ENCODE data around the gene CPLX1.

CPLX1 gene

GRCh38 chr4:833156-833555, 7.2 kb upstream of the CPLX1 start:
- no peak overlapping the region for H3K9ac ChIP-seq (ENCODE audit: low read depth, low read length)
- H3K36me3 ChIP-seq (ENCODE audit: insufficient read depth, low read length): no peaks in the 10 kb centered on the region
- H3K4me1 ChIP-seq (ENCODE audit: insufficient read depth, low read length): no peaks in the 10 kb centered on the region; the same call in 1 of the 2 replicates
- H3K9me3 ChIP-seq (ENCODE audit: control insufficient read depth, insufficient read depth, low read length): peaks cover 3% of the 10 kb centered on the region; the same call in 1 of the 2 replicates

- Histone ChIP-seq H3K9ac (ENCODE audit: low read depth, low read length) (no peak overlapping the region), H3K4me1 (ENCODE audit: insufficient read depth, low read length) (no peaks in the 10 kb centered on the region; the same call in 1 of the 2 replicates), H3K9me3 (ENCODE audit: control insufficient read depth, insufficient read depth, low read length) (peaks cover under 1% of the 10 kb centered on the region; the same call in 1 of the 2 replicates), H3K36me3 (ENCODE audit: insufficient read depth, low read length) (no peaks in the 10 kb centered on the region)
Observed at GRCh38 chr4:832536-832935, 6.6 kb upstream of the CPLX1 start.

- Histone ChIP-seq H3K9ac (ENCODE audit: low read depth, low read length) (no peak overlapping the region), H3K36me3 (ENCODE audit: insufficient read depth, low read length) (no peaks in the 10 kb centered on the region), H3K9me3 (ENCODE audit: control insufficient read depth, insufficient read depth, low read length) (no peaks in the 10 kb centered on the region), H3K4me1 (ENCODE audit: insufficient read depth, low read length) (no peaks in the 10 kb centered on the region; the same call in 1 of the 2 replicates)
Observed at GRCh38 chr4:832108-832507, 6.2 kb upstream of the CPLX1 start.

GRCh38 chr4:831483-831805, 5.5 kb upstream of the CPLX1 start:
- H3K9ac ChIP-seq (ENCODE audit: low read depth, low read length): no peak overlapping the region

GRCh38 chr4:830601-831482, 4.9 kb upstream of the CPLX1 start:
- H3K4me1 ChIP-seq (ENCODE audit: insufficient read depth, low read length): no peaks in the 10 kb centered on the region; the same call in 1 of the 2 replicates
- H3K36me3 ChIP-seq (ENCODE audit: insufficient read depth, low read length): no peaks in the 10 kb centered on the region
- H3K9me3 ChIP-seq (ENCODE audit: control insufficient read depth, insufficient read depth, low read length): no peaks in the 10 kb centered on the region
- H3K9ac ChIP-seq (ENCODE audit: low read depth, low read length): no peak overlapping the region

More at GRCh38 chr4:831483-831805, 5.5 kb upstream of the CPLX1 start:
- H3K36me3 ChIP-seq (ENCODE audit: insufficient read depth, low read length): no peaks in the 10 kb centered on the region
- no peaks in the 10 kb centered on the region; the same call in 1 of the 2 replicates for H3K4me1 ChIP-seq (ENCODE audit: insufficient read depth, low read length)
- no peaks in the 10 kb centered on the region for H3K9me3 ChIP-seq (ENCODE audit: control insufficient read depth, insufficient read depth, low read length)

GRCh38 chr4:829761-830600, 4.1 kb upstream of the CPLX1 start:
- H3K9me3 ChIP-seq (ENCODE audit: control insufficient read depth, insufficient read depth, low read length): no peaks in the 10 kb centered on the region
- no peak overlapping the region for H3K9ac ChIP-seq (ENCODE audit: low read depth, low read length)
- no peaks in the 10 kb centered on the region; the same call in 1 of the 2 replicates for H3K4me1 ChIP-seq (ENCODE audit: insufficient read depth, low read length)
- no peaks in the 10 kb centered on the region for H3K36me3 ChIP-seq (ENCODE audit: insufficient read depth, low read length)

GRCh38 chr4:829291-829690, 3.4 kb upstream of the CPLX1 start:
- H3K4me1 ChIP-seq (ENCODE audit: insufficient read depth, low read length): no peaks in the 10 kb centered on the region; the same call in 1 of the 2 replicates

GRCh38 chr4:828641-829271, 2.8 kb upstream of the CPLX1 start:
- H3K9ac ChIP-seq (ENCODE audit: low read depth, low read length): no peak overlapping the region
- no peaks in the 10 kb centered on the region; the same call in 1 of the 2 replicates for H3K4me1 ChIP-seq (ENCODE audit: insufficient read depth, low read length)
- no peaks in the 10 kb centered on the region for H3K9me3 ChIP-seq (ENCODE audit: control insufficient read depth, insufficient read depth, low read length)
- H3K36me3 ChIP-seq (ENCODE audit: insufficient read depth, low read length): no peaks in the 10 kb centered on the region

More at GRCh38 chr4:829291-829690, 3.4 kb upstream of the CPLX1 start:
- no peak overlapping the region for H3K9ac ChIP-seq (ENCODE audit: low read depth, low read length)
- H3K36me3 ChIP-seq (ENCODE audit: insufficient read depth, low read length): no peaks in the 10 kb centered on the region
- no peaks in the 10 kb centered on the region for H3K9me3 ChIP-seq (ENCODE audit: control insufficient read depth, insufficient read depth, low read length)

GRCh38 chr4:827209-828081, 1.5 kb upstream of the CPLX1 start:
- Histone ChIP-seq H3K36me3 (ENCODE audit: insufficient read depth, low read length) (no peaks in the 10 kb centered on the region), H3K4me1 (ENCODE audit: insufficient read depth, low read length) (no peaks in the 10 kb centered on the region; the same call in 1 of the 2 replicates), H3K9me3 (ENCODE audit: control insufficient read depth, insufficient read depth, low read length) (no peaks in the 10 kb centered on the region), H3K9ac (ENCODE audit: low read depth, low read length) (no peak overlapping the region)

GRCh38 chr4:826508-827208, 729 bp upstream of the CPLX1 start:
- no peaks in the 10 kb centered on the region for H3K36me3 ChIP-seq (ENCODE audit: insufficient read depth, low read length)
- no peaks in the 10 kb centered on the region; the same call in 1 of the 2 replicates for H3K4me1 ChIP-seq (ENCODE audit: insufficient read depth, low read length)
- no peaks in the 10 kb centered on the region for H3K9me3 ChIP-seq (ENCODE audit: control insufficient read depth, insufficient read depth, low read length)
- peak overlapping the region; percentile 45; the same call in 1 of the 2 replicates for H3K9ac ChIP-seq (ENCODE audit: low read depth, low read length)

GRCh38 chr4:825063-825970, 612 bp downstream of the CPLX1 start:
- H3K36me3 ChIP-seq (ENCODE audit: insufficient read depth, low read length): no peaks in the 10 kb centered on the region
- no peaks in the 10 kb centered on the region; the same call in 1 of the 2 replicates for H3K4me1 ChIP-seq (ENCODE audit: insufficient read depth, low read length)
- H3K9ac ChIP-seq (ENCODE audit: low read depth, low read length): peak overlapping the region; percentile 28; the same call in 1 of the 2 replicates
- no peaks in the 10 kb centered on the region for H3K9me3 ChIP-seq (ENCODE audit: control insufficient read depth, insufficient read depth, low read length)

- Histone ChIP-seq H3K9ac (ENCODE audit: low read depth, low read length) (no peak overlapping the region; the same call in 1 of the 2 replicates), H3K36me3 (ENCODE audit: insufficient read depth, low read length) (no peaks in the 10 kb centered on the region), H3K9me3 (ENCODE audit: control insufficient read depth, insufficient read depth, low read length) (no peaks in the 10 kb centered on the region), H3K4me1 (ENCODE audit: insufficient read depth, low read length) (no peaks in the 10 kb centered on the region)
Observed at GRCh38 chr4:824461-825062, 1.4 kb downstream of the CPLX1 start.

All from ES-I3 (cell line).